ENCODE data around the gene CIC. TPM values are rescaled to one million over a fixed set of nuclear protein-coding genes. Genes with fewer than 3 reads are reported as not detected.

Gene CIC
- total RNA-seq, 4 donors from 2014 or later = 40.5 to 72.8 (median 67.2) TPM

DNA sequence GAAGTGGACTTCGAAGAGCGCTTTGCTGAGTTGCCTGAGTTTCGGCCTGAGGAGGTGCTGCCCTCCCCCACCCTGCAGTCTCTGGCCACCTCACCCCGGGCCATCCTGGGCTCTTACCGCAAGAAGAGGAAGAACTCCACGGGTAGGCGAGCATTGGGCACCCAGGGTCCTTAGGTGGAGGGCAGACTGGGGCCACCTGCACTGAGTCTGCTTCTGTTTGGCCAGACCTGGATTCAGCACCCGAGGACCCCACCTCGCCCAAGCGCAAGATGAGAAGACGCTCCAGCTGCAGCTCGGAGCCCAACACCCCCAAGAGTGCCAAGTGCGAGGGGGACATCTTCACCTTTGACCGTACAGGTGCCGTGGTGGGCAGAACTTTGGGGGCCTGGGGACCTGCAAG is 24.9 kb downstream of the CIC start:
- Histone ChIP-seq H3K4me1 (peaks cover 0 to 8% (median 0%) of the 10 kb centered on the region in 4 donors), H3K4me3 (no peak overlapping the region), H3K27me3 (no peaks in the 10 kb centered on the region), H3K27ac (no peak overlapping the region), H3K36me3 (peaks cover 0 to 66% (median 0%) of the 10 kb centered on the region in 3 donors), H3K9me3 (no peaks in the 10 kb centered on the region)
- TF ChIP-seq, protein P1, sequence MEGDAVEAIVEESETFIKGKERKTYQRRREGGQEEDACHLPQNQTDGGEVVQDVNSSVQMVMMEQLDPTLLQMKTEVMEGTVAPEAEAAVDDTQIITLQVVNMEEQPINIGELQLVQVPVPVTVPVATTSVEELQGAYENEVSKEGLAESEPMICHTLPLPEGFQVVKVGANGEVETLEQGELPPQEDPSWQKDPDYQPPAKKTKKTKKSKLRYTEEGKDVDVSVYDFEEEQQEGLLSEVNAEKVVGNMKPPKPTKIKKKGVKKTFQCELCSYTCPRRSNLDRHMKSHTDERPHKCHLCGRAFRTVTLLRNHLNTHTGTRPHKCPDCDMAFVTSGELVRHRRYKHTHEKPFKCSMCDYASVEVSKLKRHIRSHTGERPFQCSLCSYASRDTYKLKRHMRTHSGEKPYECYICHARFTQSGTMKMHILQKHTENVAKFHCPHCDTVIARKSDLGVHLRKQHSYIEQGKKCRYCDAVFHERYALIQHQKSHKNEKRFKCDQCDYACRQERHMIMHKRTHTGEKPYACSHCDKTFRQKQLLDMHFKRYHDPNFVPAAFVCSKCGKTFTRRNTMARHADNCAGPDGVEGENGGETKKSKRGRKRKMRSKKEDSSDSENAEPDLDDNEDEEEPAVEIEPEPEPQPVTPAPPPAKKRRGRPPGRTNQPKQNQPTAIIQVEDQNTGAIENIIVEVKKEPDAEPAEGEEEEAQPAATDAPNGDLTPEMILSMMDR (IDR thresholded peaks at IDR 0.05) = no peak
- TF ChIP-seq POLR2A (IDR thresholded peaks at IDR 0.05) = no peak
- no peak for DNase-seq

DNA sequence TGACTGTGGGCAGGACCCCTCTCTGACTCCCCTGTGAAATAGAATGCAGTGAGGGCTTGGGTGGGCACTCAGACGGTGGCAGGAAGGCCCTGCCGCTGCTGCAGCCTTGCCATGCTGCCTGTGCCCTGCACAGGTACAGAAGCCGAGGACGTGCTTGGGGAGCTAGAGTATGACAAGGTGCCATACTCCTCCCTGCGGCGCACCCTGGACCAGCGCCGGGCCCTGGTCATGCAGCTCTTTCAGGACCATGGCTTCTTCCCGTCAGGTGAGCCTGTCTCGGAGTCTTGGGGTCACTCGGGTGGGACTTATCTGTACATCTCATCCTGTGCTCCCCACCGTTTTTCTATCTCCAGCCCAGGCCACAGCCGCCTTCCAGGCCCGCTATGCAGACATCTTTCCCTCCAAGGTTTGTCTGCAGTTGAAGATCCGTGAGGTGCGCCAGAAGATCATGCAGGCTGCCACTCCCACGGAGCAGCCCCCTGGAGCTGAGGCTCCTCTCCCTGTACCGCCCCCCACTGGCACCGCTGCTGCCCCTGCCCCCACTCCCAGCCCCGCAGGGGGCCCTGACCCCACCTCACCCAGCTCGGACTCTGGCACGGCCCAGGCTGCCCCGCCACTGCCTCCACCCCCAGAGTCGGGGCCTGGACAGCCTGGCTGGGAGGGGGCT is 25.6 kb downstream of the CIC start:
- H3K27ac ChIP-seq = no peak overlapping the region
- no peaks in the 10 kb centered on the region for H3K9me3 ChIP-seq
- peaks cover 0 to 60% (median 0%) of the 10 kb centered on the region in 3 donors for H3K36me3 ChIP-seq
- TF ChIP-seq, protein P1 (IDR thresholded peaks at IDR 0.05) = no peak
- TF ChIP-seq POLR2A (IDR thresholded peaks at IDR 0.05) = no peak
- H3K27me3 ChIP-seq = no peaks in the 10 kb centered on the region
- H3K4me1 ChIP-seq = peaks cover 0 to 8% (median 0%) of the 10 kb centered on the region in 4 donors
- no peak overlapping the region for H3K4me3 ChIP-seq
- DNase-seq = no peak

DNA sequence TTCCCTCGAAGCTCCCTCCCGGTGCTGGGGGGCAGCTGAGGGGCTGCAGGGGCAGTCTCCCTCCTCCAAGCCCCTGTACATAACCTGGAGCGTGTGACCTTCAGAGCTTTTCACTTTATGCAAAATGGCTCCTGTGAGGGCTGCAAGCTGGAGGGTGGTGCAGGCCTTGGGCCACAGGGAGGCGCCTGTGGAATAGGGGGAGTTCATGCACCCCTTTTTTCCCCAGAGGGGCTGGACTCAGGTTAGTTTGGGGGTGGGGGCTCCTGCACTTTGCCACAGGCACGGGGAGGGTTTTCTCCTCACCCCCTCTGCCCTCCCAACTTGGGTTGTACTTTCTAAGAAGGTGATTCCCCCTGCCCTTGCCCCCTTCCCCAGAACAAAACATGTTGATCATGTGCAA is 26.3 kb downstream of the CIC start:
- Histone ChIP-seq H3K36me3 (peaks cover 0 to 52% (median 0%) of the 10 kb centered on the region in 3 donors), H3K4me1 (peaks cover 0 to 8% (median 0%) of the 10 kb centered on the region in 4 donors), H3K9me3 (no peaks in the 10 kb centered on the region), H3K27me3 (no peaks in the 10 kb centered on the region), H3K4me3 (no peak overlapping the region), H3K27ac (no peak overlapping the region)
- no peak for DNase-seq
- TF ChIP-seq, protein P1 (IDR thresholded peaks at IDR 0.05) = no peak
- TF ChIP-seq POLR2A (IDR thresholded peaks at IDR 0.05) = no peak

DNA sequence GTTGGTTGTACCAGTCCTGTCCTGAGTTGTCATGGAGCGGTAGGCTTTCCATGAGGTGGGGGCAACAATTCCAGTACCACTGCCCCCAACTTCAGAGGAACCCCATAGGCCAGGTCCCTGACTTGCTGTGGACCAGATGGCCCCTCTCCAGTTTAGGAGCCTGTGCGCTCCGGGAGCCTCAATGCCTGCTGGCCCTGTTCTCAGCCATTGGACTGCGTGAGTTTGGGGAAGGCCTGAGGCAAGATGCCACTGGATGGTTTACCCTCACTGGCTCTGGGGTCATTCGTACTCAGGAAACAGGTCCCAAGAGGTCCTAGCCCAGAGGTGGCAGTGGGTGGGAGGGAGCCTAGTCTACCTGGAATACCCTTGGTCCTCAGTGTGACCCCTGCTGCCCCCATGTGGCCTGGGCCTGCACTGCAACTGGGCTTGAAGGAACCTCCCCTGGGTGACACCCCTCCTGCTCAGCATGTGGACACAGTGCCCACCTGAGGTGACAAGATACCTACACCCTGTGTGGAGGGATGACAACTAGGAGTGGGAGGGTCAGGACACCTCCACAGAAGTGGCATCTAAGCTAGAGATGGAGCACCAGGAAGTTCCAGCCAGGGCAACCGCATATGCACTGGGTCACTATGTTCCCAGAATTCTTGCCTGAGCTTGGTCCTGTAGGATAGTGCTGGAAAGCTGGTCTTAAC is 26.9 kb downstream of the CIC start:
- H3K4me3 ChIP-seq = no peak overlapping the region
- peaks cover 0 to 3% (median 0%) of the 10 kb centered on the region in 4 donors for H3K4me1 ChIP-seq
- peak; percentile 89 to 95 (median 94) for DNase-seq
- H3K36me3 ChIP-seq = peaks cover 0 to 46% (median 0%) of the 10 kb centered on the region in 3 donors
- H3K27me3 ChIP-seq = no peaks in the 10 kb centered on the region
- H3K27ac ChIP-seq = no peak overlapping the region
- peak in 1 of 2 donors; percentile 10 for TF ChIP-seq POLR2A (IDR thresholded peaks at IDR 0.05)
- TF ChIP-seq, protein P1 (IDR thresholded peaks at IDR 0.05) = peak; percentile 89 to 96 (median 94)
- no peaks in the 10 kb centered on the region for H3K9me3 ChIP-seq

DNA sequence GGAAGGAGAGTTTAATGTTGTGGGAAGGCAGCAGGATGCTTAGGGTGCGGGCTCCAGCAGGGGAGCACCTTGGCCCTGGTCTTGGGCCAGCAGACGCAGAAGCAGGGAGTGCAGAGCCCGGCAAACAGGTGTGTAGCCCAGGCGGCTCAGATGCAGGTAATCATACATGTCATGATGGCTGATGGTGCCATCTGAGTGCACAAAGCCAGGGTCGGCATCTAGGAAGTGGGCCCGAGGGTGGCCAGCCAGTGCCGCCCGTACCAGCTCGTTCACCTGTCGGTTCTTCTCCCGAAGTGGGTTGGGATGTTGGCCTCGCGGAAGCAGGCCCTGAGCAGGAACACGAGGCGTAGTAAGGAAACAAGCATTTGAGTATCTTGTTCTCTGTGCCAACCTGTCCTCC is 28.0 kb downstream of the CIC start:
- Histone ChIP-seq H3K4me1 (peaks cover 0 to 7% (median 0%) of the 10 kb centered on the region in 4 donors), H3K27ac (no peak overlapping the region), H3K36me3 (peaks cover 0 to 35% (median 0%) of the 10 kb centered on the region in 3 donors), H3K27me3 (no peaks in the 10 kb centered on the region), H3K4me3 (no peak overlapping the region), H3K9me3 (no peaks in the 10 kb centered on the region)
- peak in 1 of 3 donors; percentile 45 for DNase-seq
- TF ChIP-seq POLR2A (IDR thresholded peaks at IDR 0.05) = no peak
- TF ChIP-seq, protein P1 (IDR thresholded peaks at IDR 0.05) = no peak
